ENCODE measurements around the gene ETV2.
"Not testable (repeated sequence)": the region's sequence is repeated elsewhere in the genome, so short reads cannot be mapped to it uniquely, and the experiment has no call there.

Gene ETV2, protein sequence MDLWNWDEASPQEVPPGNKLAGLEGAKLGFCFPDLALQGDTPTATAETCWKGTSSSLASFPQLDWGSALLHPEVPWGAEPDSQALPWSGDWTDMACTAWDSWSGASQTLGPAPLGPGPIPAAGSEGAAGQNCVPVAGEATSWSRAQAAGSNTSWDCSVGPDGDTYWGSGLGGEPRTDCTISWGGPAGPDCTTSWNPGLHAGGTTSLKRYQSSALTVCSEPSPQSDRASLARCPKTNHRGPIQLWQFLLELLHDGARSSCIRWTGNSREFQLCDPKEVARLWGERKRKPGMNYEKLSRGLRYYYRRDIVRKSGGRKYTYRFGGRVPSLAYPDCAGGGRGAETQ

DNA sequence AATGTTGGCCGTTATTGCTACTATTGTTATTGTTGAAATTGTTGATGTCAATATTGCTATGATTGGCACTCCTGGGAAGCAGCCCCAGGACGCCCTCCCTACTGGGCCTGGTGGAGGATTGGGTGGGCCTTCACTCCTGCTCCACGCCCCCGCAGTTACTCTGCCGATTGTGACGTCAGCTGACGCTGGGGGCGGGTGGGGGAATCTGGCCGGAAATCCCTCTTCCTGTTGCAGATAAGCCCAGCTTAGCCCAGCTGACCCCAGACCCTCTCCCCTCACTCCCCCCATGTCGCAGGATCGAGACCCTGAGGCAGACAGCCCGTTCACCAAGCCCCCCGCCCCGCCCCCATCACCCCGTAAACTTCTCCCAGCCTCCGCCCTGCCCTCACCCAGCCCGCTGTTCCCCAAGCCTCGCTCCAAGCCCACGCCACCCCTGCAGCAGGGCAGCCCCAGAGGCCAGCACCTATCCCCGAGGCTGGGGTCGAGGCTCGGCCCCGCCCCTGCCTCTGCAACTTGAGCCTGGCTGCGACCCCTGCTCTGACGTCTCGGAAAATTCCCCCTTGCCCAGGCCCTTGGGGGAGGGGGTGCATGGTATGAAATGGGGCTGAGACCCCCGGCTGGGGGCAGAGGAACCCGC, at the start of gene ETV2:
Gene ETV2, plus strand, starts transcription at position 231 of the 637 bp plus-strand sequence. CDS start 716 bp downstream, outside the sequence.
- peak in 2 of 3 experiments; percentile 19 to 26 for DNase-seq (ENCODE audit: low read depth in 2 of 3, low spot score in 2 of 3)

- no peak for DNase-seq (ENCODE audit: low read depth in 2 of 3, low spot score in 2 of 3)
Observed at GRCh38 chr19:35592226-35592625, 49.3 kb upstream of the ETV2 start.

GRCh38 chr19:35595026-35595425, 46.5 kb upstream of the ETV2 start:
- not testable (repeated sequence) for DNase-seq (ENCODE audit: low read depth in 2 of 3, low spot score in 2 of 3)

DNA sequence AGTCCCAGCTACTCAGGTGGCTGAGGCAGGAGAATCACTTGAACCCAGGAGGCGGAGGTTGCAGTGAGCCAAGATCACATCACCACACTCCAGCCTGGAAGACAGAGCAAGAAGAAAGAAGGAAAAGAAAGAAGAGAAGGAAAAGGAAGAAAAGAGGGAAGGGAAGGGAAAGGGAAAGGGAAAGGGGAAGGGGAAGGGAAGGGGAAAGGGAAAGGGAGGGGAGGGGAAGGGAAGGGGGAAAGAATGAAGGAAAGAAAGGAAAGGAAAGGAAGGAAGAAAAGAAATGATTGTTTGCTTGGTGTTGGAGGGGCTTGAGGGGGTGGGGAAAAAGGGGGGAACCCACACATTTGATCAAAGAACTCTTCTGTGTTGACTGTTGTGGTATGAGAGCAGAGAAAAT, 45.6 kb upstream of the ETV2 start:
- no peak for DNase-seq (ENCODE audit: low read depth in 2 of 3, low spot score in 2 of 3)

- no peak for DNase-seq (ENCODE audit: low read depth in 2 of 3, low spot score in 2 of 3)
Observed at GRCh38 chr19:35596366-35596999, 45.1 kb upstream of the ETV2 start.

DNA sequence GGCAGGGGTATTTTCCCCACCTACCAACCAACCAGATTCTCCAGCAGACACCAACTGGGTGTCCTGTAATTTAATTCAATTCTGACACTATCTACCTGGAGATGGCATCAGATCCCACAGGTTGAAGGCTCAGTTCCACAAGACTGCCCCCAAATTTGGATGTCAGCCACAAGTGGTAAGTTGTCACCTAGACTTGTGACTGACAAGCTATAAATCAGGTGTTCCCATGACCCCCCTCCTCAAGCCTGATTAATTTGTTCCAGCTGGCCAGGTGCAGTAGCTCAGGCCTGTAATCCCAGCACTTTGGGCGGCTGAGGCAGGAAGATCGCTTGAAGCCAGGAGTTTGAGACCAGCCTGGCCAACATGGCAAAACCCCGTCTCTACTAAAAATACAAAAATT, 39.6 kb upstream of the ETV2 start:
- no peak for DNase-seq (ENCODE audit: low read depth in 2 of 3, low spot score in 2 of 3)

DNA sequence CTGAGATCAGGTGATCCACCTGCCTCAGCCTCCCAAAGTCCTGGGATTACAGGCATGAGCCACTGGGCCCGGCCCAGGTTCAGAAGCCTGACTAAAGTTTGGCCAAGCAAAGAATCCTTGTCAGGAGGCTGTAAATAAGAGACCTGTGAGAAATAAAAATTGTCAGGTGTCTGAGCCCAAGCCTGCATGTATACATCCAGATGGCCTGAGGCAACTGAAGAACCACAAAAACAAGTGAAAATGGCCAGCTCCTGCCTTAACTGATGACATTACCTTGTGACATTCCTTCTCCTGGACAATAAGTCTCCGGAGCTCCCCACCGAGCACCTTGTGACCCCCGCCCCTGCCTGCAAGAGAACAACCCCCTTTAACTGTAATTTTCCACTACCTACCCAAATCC, 37.1 kb upstream of the ETV2 start:
- DNase-seq (ENCODE audit: low read depth in 2 of 3, low spot score in 2 of 3) = not testable (repeated sequence)

DNA sequence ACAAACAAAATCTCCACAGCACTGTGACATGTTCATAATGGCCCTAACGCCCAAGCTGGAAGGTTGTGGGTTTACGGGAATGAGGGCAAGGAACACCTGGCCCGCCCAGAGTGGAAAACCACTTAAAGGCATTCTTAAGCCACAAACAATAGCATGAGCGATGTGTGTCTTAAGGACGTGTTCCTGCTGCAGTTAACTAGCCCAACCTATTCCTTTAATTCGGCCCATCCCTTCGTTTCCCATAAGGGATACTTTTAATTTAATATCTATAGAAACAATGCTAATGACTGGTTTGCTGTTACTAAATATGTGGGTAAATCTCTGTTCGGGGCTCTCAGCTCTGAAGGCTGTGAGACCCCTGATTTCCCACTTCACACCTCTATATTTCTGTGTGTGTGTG, 34.4 kb upstream of the ETV2 start:
- not testable (repeated sequence) for DNase-seq (ENCODE audit: low read depth in 2 of 3, low spot score in 2 of 3)

DNA sequence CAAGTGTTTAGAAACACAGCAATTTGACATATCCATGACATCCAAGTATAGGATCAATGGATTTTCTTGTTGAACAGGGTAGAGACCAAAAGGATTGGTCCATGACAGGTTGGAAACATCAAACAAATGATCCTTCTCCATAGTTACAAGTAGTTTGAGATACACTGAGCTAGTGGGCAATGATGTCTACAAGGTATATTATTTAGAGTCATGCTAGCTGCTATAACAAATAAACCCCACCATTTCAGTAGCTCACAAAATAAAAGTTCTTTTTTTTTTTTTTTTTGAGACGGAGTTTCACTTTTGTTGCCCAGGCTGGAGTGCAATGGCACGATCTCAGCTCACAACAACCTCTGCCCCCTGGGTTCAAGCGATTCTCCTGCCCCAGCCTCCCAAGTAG, 33.9 kb upstream of the ETV2 start:
- DNase-seq (ENCODE audit: low read depth in 2 of 3, low spot score in 2 of 3) = no peak

GRCh38 chr19:35608251-35608650, 33.3 kb upstream of the ETV2 start:
- no peak for DNase-seq (ENCODE audit: low read depth in 2 of 3, low spot score in 2 of 3)

GRCh38 chr19:35609851-35610353, 31.6 kb upstream of the ETV2 start:
- no peak for DNase-seq (ENCODE audit: low read depth in 2 of 3, low spot score in 2 of 3)

DNA sequence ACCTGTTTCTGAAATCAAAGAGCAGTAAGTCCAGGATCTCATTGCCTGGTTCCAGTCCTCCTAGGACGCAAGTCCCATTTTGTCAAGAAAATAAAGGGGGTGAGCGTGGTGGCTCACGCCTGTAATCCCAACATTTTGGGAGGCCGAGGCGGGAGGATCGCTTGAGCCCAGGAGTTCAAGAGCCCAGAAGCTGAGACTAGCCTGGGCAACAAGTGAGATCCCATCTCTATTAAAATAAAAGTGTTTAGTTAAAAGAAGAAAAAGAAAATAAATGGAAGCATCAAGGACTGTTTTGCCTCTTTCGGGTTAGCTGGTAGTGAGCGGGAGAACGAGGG, 29.4 kb upstream of the ETV2 start:
- no peak for DNase-seq (ENCODE audit: low read depth in 2 of 3, low spot score in 2 of 3)

- DNase-seq (ENCODE audit: low read depth in 2 of 3, low spot score in 2 of 3) = peak; percentile 93 to 99 (median 98)
Observed at GRCh38 chr19:35612559-35613321, 28.8 kb upstream of the ETV2 start, which contains the start of gene HAUS5. TSS of gene HAUS5 (plus strand) at chr19:35612735. CDS start at chr19:35612795, 60 bp downstream.

GRCh38 chr19:35613574-35613973, 28.0 kb upstream of the ETV2 start:
- DNase-seq (ENCODE audit: low read depth in 2 of 3, low spot score in 2 of 3) = no peak

GRCh38 chr19:35615036-35615435, 26.5 kb upstream of the ETV2 start:
- DNase-seq (ENCODE audit: low read depth in 2 of 3, low spot score in 2 of 3) = no peak

DNA sequence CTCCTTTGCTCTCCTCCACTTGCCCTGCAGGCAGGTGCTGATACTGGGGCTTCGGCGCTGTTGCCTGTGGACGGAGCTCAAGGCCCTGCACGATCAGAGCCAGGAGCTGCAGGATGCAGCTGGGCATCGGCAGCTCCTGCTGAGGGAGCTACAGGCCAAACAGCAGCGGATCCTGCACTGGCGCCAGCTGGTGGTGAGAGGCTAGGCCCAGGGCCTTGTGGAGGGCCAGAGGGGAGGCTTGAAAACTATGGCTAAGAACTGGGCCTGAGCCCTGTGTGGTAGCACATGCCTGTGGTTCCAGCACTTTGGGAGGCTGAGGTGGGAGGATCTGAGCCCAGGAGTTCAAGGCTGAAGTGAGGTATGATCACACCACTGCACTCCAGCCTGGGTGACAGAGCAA, 22.7 kb upstream of the ETV2 start:
- DNase-seq (ENCODE audit: low read depth in 2 of 3, low spot score in 2 of 3) = no peak

DNA sequence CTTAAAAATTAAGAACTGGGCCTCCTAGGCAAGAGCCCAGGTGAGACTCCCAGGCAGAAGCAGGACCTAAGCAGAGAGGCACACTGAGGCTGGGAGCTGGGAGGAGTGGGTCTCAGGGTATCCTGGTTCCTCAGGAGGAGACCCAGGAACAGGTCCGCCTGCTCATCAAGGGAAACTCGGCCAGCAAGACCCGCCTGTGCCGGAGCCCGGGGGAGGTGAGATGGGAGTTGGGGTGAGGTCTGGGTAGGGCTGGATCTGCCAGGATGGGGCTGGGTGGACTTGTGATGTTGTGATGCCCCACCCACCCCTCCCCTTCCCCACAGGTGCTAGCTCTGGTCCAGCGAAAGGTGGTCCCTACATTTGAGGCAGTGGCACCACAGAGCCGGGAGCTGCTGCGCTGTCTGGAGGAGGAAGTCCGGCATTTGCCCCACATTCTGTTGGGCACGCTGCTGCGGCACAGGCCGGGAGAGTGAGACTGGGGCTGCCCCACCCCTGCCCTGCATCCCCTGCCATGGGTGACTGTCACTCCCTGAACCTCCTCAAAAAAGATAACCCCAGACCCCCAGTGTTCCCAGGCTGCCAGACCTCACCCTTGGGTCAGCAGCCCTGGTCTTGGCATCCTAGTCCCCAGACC, 22.1 kb upstream of the ETV2 start:
- DNase-seq (ENCODE audit: low read depth in 2 of 3, low spot score in 2 of 3) = no peak

- no peak for DNase-seq (ENCODE audit: low read depth in 2 of 3, low spot score in 2 of 3)
Observed at GRCh38 chr19:35620001-35620400, 21.5 kb upstream of the ETV2 start.

DNA sequence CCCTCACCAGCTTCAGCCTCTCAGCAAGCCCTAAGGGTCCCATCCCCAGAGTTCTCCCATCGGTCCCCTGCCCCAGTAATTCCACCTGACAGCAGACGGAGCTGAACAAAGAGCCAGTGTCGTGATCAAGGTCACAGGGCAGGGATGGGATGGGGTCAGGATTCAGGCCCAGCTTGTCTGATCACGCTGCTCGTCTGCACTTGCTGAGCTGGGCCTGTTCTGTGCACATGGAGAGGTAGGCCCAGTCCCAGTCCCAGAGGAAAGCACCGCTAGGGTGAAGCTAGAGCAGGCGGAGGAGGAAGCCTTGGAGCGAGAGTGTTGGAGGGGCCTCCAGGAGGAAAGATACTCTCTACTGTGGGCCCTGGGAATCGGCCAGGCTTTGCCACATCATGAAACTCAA, 19.8 kb upstream of the ETV2 start:
- DNase-seq (ENCODE audit: low read depth in 2 of 3, low spot score in 2 of 3) = no peak

- no peak for DNase-seq (ENCODE audit: low read depth in 2 of 3, low spot score in 2 of 3)
Observed at GRCh38 chr19:35622750-35623149, 18.8 kb upstream of the ETV2 start.

All from activated CD8-positive, alpha-beta memory T cell treated with anti-CD3 and anti-CD28 coated beads for 48 hours (primary cell).